ENCODE results near the gene CFAP46. TPM values are rescaled to one million over a fixed set of nuclear protein-coding genes. Genes with fewer than 3 reads are reported as not detected.

The CFAP46 gene
- total and polyA plus RNA-seq, 2 experiments from 2014 or later = 2.2 to 2.4 TPM

- Histone ChIP-seq H3K4me1 (ENCODE audit: insufficient read depth) (peaks cover 3% of the 10 kb centered on the region), H3K36me3 (replicated peaks; ENCODE audit: insufficient read depth, low read depth) (no peaks in the 10 kb centered on the region), H3K4me2 (no peak overlapping the region), H4K20me1 (ENCODE audit: insufficient read depth, poor library complexity, severe bottlenecking) (no peaks in the 10 kb centered on the region), H3K4me3 (no peak overlapping the region), H2AFZ (no peak overlapping the region), H3K9me2 (replicated peaks; ENCODE audit: insufficient read depth) (no peaks in the 10 kb centered on the region), H3K9me3 (ENCODE audit: low read depth) (no peaks in the 10 kb centered on the region), H3K27ac (no peak overlapping the region), H3K79me2 (no peaks in the 10 kb centered on the region), H3K27me3 (no peaks in the 10 kb centered on the region)
- 89% methylated on average over 11 of the region's 11 CpGs for WGBS (ENCODE audit: low lambda C conversion rate, missing lambda C conversion rate)
- TF ChIP-seq CTCF (IDR thresholded peaks at IDR 0.05; ENCODE audit: poor library complexity) (no peak), EZH2 (IDR thresholded peaks at IDR 0.05; ENCODE audit: borderline replicate concordance) (no peak), EZH2phosphoT487 (IDR thresholded peaks at IDR 0.05; ENCODE audit: low read depth, severe bottlenecking, unreplicated experiment) (no peak)
- no peak for DNase-seq (ENCODE audit: low spot score)
These were observed 138.1 kb downstream of the CFAP46 start for GRCh38 chr10:132804287-132804686.

- H3K9me2 ChIP-seq (replicated peaks; ENCODE audit: insufficient read depth) = no peaks in the 10 kb centered on the region
- 93% methylated on average over 20 of the region's 34 CpGs for WGBS (ENCODE audit: low lambda C conversion rate, missing lambda C conversion rate)
- no peak overlapping the region for H3K4me3 ChIP-seq
- no peak for DNase-seq (ENCODE audit: low spot score)
- H3K27ac ChIP-seq = no peak overlapping the region
- TF ChIP-seq CTCF (IDR thresholded peaks at IDR 0.05; ENCODE audit: poor library complexity) (no peak), EZH2phosphoT487 (IDR thresholded peaks at IDR 0.05; ENCODE audit: low read depth, severe bottlenecking, unreplicated experiment) (no peak), EZH2 (IDR thresholded peaks at IDR 0.05; ENCODE audit: borderline replicate concordance) (no peak)
- no peak overlapping the region for H2AFZ ChIP-seq
- no peaks in the 10 kb centered on the region for H3K27me3 ChIP-seq
- H3K79me2 ChIP-seq = no peaks in the 10 kb centered on the region
- H4K20me1 ChIP-seq (ENCODE audit: insufficient read depth, poor library complexity, severe bottlenecking) = no peaks in the 10 kb centered on the region
- H3K9me3 ChIP-seq (ENCODE audit: low read depth) = no peaks in the 10 kb centered on the region
- H3K4me1 ChIP-seq (ENCODE audit: insufficient read depth) = peaks cover 1% of the 10 kb centered on the region
- H3K36me3 ChIP-seq (replicated peaks; ENCODE audit: insufficient read depth, low read depth) = no peaks in the 10 kb centered on the region
- H3K4me2 ChIP-seq = no peak overlapping the region
These were observed 138.8 kb downstream of the CFAP46 start for GRCh38 chr10:132803416-132804210.

DNA sequence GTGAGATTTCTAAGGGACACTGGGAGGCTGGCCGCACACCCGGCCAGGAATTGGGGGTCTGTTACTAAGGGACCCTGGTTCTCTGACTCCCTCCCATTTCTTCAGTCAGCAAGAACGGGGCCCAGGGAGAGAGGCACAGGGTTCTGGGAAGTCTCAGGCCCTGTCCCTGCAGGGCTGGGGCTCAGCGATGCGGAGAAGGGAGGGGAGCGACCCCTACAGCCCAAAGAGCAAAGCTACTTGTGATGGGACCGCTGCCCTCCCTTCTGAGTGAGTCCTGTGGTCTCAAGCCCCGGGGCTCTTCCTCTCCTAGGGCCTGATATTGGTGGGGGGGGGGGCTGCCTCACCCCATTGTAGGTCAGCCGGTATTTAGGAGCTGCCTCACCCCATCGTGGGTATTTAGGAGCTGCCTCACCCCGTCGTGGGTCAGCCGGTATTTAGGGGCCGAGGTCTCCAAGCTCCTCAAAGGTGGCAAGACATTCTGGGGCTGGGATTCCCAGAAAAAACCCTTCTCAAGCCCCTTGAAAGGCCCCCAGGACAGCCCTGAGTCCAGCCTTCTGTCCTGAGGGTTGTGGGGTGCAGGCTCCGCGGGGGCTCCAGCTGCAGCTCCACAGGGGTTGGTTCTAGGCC is 139.6 kb downstream of the CFAP46 start:
- TF ChIP-seq EZH2phosphoT487 (IDR thresholded peaks at IDR 0.05; ENCODE audit: low read depth, severe bottlenecking, unreplicated experiment) = no peak
- no peak for TF ChIP-seq EZH2 (IDR thresholded peaks at IDR 0.05; ENCODE audit: borderline replicate concordance)
- TF ChIP-seq CTCF (IDR thresholded peaks at IDR 0.05; ENCODE audit: poor library complexity) = no peak
- Histone ChIP-seq H3K36me3 (replicated peaks; ENCODE audit: insufficient read depth, low read depth) (no peaks in the 10 kb centered on the region), H3K79me2 (no peaks in the 10 kb centered on the region), H3K4me3 (no peak overlapping the region), H3K9me2 (replicated peaks; ENCODE audit: insufficient read depth) (no peaks in the 10 kb centered on the region), H3K27ac (no peak overlapping the region), H3K27me3 (no peaks in the 10 kb centered on the region), H4K20me1 (ENCODE audit: insufficient read depth, poor library complexity, severe bottlenecking) (no peaks in the 10 kb centered on the region), H3K4me2 (no peak overlapping the region), H3K9me3 (ENCODE audit: low read depth) (no peaks in the 10 kb centered on the region), H2AFZ (no peak overlapping the region), H3K4me1 (ENCODE audit: insufficient read depth) (no peaks in the 10 kb centered on the region)
- DNase-seq (ENCODE audit: low spot score) = no peak
- WGBS (ENCODE audit: low lambda C conversion rate, missing lambda C conversion rate) = 83% methylated on average over 13 of the region's 16 CpGs

Measured in hepatocyte (in vitro differentiated cells).